Right lung (tissue), 5 donors: Measurements from ENCODE around the gene GASK1A. TPM values are rescaled to one million over a fixed set of nuclear protein-coding genes. Genes with fewer than 3 reads are reported as not detected.
A peak's percentile ranks its signal among the peaks of the same experiment; 100 is the strongest.

Source experiments
- DNase-seq, 2 donors: peaks; one replicate each; pipeline ENCODE4 v3.0.0-alpha.2; 2013
- polyA plus RNA-seq, 5 donors: library from polyadenylated mRNA; unstranded; fragments of 120-200 nt; gene quantifications; one replicate each; pipeline versions ENCODE4 v1.2.1 to v1.2.3, GENCODE V29; 2013; ENCODE audit warnings: inconsistent platforms in 1 of 5, low replicate concordance in 1 of 5; ENCODE audit not compliant: insufficient read length in 5 of 5, insufficient read depth in 1 of 5

Gene GASK1A
- polyA plus RNA-seq, 5 donors, result 2.9 to 5.2 (median 4.3) TPM

GRCh38 chr3:42982645-42983412, 3.7 kb downstream of the GASK1A start:
- DNase-seq, result no peak

- no peak for DNase-seq
Observed at GRCh38 chr3:42983927-42984326, 4.8 kb downstream of the GASK1A start.

DNA sequence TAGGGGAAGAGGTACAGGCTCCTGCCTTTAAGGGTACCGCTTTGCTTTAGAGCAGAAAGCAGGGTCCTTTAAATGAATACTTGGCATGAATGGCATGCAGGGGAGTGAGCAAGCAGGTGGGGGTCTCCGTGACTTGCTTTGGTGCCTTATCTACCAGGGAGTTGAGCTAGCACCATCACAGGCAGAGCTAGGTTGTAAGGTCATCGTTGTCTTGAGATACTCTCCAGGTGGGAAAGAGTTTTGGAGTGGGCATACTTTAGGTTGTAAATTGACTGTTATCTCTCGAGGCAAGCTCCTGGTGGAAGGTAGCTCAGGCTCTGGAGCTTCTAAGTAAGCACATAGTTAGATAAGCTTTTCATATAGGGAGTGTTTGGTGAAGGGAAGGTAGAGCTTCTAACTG, 5.6 kb downstream of the GASK1A start:
- no peak for DNase-seq

DNA sequence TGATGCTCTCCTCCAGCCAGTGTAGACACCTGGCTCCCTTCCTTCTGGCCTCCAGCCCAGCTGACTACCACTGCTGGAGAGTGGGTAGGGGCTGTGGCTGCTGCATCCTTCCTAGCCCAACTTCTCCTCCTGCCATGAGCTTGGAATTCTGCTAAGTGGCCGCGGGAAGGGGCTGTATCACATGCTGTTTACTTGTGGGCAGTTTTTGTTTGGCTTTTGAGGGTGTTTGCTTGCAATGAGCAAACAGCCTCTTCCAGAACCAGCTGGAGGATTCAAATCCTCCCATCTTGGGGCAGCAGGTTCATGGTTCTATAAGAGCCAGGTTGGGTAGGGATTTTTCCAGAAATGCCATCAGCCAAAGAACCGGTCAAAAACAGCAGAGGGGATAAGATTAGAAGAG, 9.0 kb downstream of the GASK1A start:
- DNase-seq, result no peak

DNA sequence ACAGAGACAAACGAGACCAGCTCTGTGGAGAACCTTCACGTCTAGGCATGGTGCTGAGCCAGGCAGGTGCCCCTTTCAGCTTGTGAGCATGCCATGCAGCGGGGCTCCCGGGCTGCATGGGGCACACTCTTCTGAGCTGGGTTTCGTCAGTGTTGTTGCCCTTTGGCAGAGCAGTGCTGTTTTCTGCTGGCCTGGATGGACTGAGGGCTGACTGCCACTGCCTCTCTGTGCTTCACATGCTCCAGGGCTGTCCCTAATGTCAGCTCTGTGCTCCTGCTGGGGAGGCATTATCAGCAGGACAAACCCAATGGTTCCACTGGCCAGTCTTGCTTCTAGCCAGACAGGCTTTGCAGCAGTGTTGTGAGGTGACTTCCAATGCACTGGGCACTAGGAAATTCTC, 9.5 kb downstream of the GASK1A start:
- no peak for DNase-seq

- no peak for DNase-seq
Observed at GRCh38 chr3:42991341-42992315, 12.5 kb downstream of the GASK1A start.

- no peak for DNase-seq
Observed at GRCh38 chr3:42994595-42994994, 15.5 kb downstream of the GASK1A start.

DNA sequence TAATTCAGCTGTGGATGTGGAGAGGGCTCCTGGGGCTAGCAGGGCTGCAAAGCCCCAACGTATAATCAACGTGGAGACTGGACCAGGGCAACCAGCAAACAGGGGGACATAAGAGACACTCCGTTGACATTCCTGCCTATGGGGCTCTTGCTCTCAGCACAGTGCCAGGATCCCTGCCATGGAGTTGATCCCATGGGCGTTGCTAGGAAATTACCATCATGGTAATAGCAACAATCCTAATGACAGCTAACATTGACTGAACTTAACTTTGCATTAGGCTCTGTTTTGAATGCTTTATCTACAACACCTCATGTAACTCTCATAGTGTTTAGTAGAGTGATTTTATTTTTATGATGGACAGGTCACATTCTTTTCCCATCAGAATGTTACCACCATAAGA, 16.9 kb downstream of the GASK1A start:
- no peak for DNase-seq

DNA sequence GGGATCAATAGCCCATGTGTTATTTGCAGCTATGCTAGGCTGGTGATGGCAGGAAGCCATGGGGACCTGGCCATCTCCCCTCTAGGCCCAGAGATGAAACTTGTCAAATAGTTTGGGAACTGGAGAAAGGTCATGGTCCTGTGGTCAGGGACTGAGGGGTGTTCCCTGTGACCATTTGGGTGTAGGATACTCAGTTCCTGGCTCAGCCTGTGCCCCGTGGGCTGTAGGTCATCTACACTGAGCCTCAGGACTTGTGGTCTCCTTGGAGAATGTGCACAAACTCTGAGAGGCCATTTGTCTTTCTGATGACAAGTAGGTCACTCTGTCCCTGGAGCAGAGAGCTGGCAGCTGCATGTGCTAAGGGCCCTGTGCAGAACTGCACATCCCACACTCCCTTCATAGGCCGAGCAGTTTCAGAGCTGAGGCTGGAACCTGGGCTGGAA, 17.5 kb downstream of the GASK1A start:
- DNase-seq, result no peak

- no peak for DNase-seq
Observed at GRCh38 chr3:42999212-42999611, 20.1 kb downstream of the GASK1A start.

- DNase-seq, result no peak
Observed at GRCh38 chr3:42999632-43000031, 20.5 kb downstream of the GASK1A start.

GRCh38 chr3:43000387-43000786, 21.3 kb downstream of the GASK1A start:
- DNase-seq, result no peak

DNA sequence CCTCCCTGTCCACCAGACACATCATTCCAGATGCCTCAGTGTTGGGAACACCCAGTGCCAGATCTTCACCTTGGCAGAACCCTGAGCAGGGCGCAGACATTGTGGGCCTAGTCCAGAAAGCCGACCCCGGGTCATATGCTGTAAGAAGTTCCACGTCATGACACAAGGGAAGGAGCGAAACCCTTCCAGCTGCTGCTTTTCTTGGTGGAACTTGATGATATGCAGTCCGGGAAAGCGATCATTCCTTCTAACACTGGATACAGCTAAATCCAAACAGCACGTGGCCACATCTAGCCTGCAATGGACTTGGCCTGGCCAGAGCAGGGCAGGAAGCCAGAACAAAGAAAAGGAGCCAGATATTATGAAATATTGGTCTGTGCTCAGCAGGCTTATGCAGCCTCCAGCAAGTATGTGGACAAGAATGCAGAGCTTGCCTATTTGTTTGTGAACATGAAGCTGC, 22.0 kb downstream of the GASK1A start:
- peak; percentile 93 to 97 for DNase-seq

DNA sequence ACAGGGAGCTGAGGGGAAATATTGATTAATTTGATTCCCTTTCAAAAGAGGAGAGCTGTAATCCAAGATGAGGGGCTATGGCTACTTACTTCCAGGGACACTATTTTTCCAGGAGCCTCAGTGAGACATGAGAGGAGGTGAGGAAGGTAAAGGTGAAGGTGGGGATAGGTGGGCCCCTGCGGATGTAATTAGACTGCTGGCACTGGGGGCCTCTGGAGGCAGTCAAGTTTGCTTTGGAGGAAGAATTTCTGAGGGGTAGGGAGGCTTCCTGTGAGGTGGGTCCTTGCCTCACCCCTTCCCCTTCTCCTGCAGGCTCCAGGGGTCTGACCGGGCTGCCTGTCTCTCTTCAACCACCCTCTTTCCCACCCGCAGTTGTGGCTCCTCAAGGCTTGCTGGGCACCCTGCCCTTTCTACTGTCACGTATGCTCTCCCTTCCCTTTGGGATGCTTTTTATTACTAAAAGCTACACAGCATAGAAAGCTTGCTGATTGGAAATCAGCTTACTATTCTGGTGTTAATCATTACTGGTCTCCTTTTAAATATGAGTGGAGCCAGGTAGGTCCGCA, 22.5 kb downstream of the GASK1A start:
- no peak for DNase-seq

DNA sequence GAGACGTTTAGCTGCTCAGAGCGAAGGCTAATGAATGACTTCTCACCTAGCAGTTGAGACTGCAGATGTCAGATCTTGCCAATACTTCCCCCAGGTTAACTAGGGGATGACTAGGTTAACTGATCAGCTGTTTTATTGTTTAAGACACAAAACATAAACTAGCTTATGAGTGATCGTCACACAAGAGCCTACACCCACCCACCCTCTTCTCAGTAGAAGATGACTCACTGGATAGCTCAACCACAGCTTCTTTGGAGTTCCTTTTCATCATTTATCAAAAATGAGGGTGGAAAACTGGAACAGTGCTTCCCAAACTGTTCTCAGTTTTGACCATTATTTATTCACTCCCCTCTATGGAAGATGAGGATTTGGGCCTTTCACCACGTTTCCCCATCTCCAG, 25.2 kb downstream of the GASK1A start:
- DNase-seq, result no peak

DNA sequence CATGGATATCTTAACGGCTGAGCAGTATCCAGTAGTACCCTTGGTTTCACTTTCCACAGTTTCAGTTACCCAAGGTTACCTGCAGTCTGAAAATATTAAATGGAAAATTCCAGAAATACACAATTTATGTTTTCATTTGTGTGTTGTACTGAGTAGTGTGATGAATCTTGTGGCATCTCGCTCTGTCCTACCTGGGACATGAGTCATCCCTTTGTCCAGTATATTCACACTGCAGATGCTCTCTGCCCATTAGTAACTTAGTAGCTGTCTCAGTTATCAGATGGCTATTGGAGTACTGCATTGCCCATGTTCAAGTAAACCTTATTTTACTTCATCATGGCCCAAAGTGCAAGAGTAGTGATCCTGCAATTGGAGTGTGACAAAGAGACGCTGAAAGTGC, 26.1 kb downstream of the GASK1A start:
- no peak for DNase-seq

- no peak for DNase-seq
Observed at GRCh38 chr3:43005981-43006380, 26.9 kb downstream of the GASK1A start.

DNA sequence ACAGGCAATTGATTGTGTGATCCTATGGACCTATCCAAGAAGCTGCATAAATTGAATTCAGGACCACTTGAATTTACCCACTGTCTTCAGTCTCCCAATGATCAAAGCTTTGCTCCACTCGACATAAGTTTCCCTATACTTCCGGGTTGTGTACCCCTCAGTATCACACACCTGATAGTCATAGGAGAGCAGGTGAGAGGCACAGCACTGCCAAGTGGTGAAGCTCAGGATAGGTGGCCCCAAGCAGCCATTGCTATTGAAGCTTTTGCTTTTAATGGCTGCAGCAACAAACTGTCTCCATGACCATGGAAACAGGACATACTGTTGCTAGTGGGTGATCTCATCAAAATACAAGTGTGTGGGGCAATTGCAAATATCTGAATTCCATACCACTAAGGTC, 27.7 kb downstream of the GASK1A start:
- no peak for DNase-seq

DNA sequence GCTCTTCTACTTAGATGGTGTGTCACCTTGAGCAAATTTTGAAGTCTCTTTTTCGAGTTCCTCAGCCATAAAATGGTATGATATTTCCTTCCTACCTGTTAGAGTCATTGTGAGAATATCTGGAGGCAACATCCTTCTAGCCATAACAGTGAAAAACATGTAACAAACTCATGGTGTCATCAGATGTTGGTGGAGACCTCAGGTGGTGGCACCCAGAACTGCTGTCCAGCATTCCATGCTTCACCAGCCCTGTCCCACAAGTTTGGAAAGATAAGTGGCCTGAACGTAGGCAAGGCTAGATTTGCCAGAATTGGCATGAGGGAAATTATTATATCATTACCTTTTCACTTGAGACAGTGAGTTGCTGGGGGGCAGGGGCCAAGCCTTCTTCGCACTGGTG, 30.4 kb downstream of the GASK1A start:
- DNase-seq, result no peak

DNA sequence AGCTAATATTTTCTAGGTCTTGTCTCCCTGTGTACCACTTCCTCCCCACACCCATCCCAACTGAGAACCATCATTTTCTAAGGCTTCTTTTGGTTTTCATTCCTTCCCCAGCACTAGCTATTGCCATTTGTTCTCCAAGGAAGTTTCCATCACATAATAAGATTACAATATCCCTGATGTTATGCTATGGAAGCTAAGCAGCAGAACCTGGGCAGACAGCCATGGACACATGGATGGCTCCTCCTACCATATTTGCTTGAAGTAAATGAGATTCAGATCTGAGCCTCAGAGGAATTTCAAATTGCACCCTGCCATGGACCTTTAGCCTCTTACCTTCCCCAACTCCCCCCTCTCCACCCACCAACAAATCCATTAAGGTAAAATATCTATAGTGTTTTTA, 31.5 kb downstream of the GASK1A start:
- DNase-seq, result peak in 1 of 2 donors; percentile 28

DNA sequence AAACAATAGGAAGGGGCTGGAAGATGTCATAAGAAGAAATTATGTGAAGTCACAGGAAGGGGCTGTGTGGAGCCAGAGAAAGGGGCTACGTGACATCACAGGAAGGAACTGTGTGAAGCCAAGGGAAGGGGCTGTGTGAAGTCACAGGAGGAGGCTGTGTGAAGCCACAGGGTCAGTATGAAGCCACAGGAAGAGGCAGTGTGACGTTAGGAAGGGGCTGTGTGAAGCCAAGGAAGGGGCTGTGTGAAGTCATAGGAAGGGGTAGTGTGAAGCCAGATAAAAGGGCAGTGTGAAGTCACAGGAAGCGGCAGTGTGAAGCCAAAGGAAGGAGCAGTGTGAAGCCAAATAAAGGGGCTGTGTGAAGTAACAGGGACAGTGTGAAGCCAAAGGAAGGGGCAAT, 32.5 kb downstream of the GASK1A start:
- no peak for DNase-seq

DNA sequence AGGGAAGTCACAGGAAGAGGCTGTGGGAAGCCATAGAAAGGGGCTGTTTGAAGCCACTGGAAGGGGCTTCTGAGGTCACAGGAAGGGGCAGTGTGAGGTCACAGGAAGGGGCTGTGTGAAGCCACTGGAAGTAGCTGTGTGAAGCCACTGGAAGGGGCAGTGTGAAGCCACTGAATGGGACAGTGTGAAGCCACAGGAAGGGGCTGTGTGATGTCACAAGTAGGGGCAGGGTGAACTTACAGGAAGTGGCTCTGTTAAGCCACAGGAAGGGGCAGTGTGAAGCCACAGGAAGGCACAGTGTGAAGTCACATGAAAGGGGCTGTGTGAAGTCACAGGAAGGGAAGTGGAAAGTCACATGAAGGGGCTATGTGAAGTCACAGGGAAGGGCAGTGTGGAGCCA, 33.1 kb downstream of the GASK1A start:
- DNase-seq, result no peak
